Right atrium auricular region (tissue), 2 donors: Measurements from ENCODE around the gene PAM16. TPM values are rescaled to one million over a fixed set of nuclear protein-coding genes. Genes with fewer than 3 reads are reported as not detected.

Experiments used
- DNase-seq: peaks from one replicate; pipeline ENCODE4 v3.0.0-alpha.2; 2019; ENCODE audit warnings: low spot score
- H3K27ac ChIP-seq, 2 donors: fragments of 200-600 bp; sonication (generic); 1 replicate in 1 of 2; 2 replicates in 1 of 2; pipeline ENCODE4 v1.5.1; 2016 to 2019
- H3K27me3 ChIP-seq, 2 donors: fragments of 200-600 bp; sonication (generic); one replicate each; pipeline versions ENCODE4 v1.5.1 to v1.6.0; 2017 to 2019
- H3K36me3 ChIP-seq: fragments of 200-600 bp; sonication (generic); one replicate; pipeline ENCODE4 v1.5.1; 2016
- H3K4me1 ChIP-seq, 2 donors: fragments of 200-600 bp; sonication (generic); one replicate each; pipeline versions ENCODE4 v1.5.1 to v1.6.0; 2017 to 2019
- H3K4me3 ChIP-seq, 2 donors: fragments of 200-600 bp; sonication (generic); 1 replicate in 1 of 2; 2 replicates in 1 of 2; pipeline ENCODE4 v1.5.1; 2017 to 2019; ENCODE audit warnings: mild to moderate bottlenecking in 1 of 2, moderate library complexity in 1 of 2
- H3K9me3 ChIP-seq, 2 donors: fragments of 200-600 bp; sonication (generic); one replicate each; pipeline ENCODE4 v1.5.1; 2019
- CTCF ChIP-seq, 2 donors: fragments of 200-600 bp; sonication (generic); IDR thresholded peaks; one replicate each; pipeline ENCODE4 v1.5.1; 2019; ENCODE audit warnings: antibody characterized with exemption in 2 of 2
- total RNA-seq, 2 donors: library from RNA; depleted of rRNA; stranded (reverse); fragments of >200 nt; gene quantifications; one replicate each; pipeline ENCODE4 v1.1.0, GENCODE V29; 2016

Gene PAM16
- total RNA-seq, 2 donors from 2014 or later = 54.6 to 85.7 TPM

GRCh38 chr16:4301968-4302367, 49.2 kb downstream of the PAM16 start:
- H3K9me3 ChIP-seq = no peaks in the 10 kb centered on the region
- no peak for TF ChIP-seq CTCF (IDR thresholded peaks at IDR 0.05)
- peaks cover 0 to 29% of the 10 kb centered on the region in 2 donors for H3K4me1 ChIP-seq
- no peak for DNase-seq
- H3K4me3 ChIP-seq = no peak overlapping the region
- H3K36me3 ChIP-seq = no peaks in the 10 kb centered on the region
- no peaks in the 10 kb centered on the region for H3K27me3 ChIP-seq
- no peak overlapping the region for H3K27ac ChIP-seq

GRCh38 chr16:4301177-4301576, 49.9 kb downstream of the PAM16 start:
- no peak for DNase-seq
- peaks cover 0 to 21% of the 10 kb centered on the region in 2 donors for H3K4me1 ChIP-seq
- no peaks in the 10 kb centered on the region for H3K27me3 ChIP-seq
- no peak overlapping the region for H3K4me3 ChIP-seq
- no peaks in the 10 kb centered on the region for H3K9me3 ChIP-seq
- no peak overlapping the region for H3K27ac ChIP-seq
- H3K36me3 ChIP-seq = no peaks in the 10 kb centered on the region
- TF ChIP-seq CTCF (IDR thresholded peaks at IDR 0.05) = no peak

DNA sequence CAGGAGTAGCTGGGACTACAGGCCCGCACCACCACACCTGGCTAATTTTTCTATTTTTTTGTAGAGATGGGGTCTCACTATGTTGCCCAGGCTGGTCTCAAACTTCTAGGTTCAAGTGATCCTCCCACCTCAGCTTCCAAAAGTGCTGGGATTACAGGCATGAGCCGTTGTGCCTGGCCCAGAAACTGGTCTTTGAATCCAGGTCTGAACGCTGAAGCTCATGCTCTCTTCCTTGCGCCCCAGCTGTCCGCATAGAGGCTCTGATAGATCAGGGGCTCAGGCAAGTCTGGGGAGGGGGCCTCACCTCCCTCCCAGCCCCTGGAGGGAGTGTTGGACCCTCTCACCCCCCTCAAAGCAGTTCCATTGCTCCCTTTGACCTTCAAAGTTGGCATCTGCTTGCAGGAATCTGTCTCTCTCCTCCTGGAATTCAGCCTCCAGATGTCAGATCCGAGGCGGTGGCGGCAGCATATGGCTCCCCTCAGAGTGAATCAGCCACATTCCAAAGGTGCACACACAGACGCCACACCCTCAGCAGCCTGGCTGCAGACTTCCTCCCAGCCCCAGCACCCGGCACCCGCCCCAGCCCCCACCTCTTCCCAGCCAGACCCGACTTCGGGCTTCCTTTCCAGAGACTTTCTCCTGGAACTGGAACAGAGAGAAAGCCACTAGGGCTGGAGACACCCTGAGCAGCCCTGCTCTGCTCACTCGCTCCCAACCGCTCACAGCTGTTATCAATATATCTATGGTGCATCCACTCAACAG, 52.2 kb downstream of the PAM16 start:
- peaks cover 0 to 25% of the 10 kb centered on the region in 2 donors for H3K4me1 ChIP-seq
- peak; percentile 84 for DNase-seq
- no peaks in the 10 kb centered on the region for H3K9me3 ChIP-seq
- H3K36me3 ChIP-seq = no peaks in the 10 kb centered on the region
- no peak for TF ChIP-seq CTCF (IDR thresholded peaks at IDR 0.05)
- H3K27me3 ChIP-seq = no peaks in the 10 kb centered on the region
- H3K4me3 ChIP-seq = no peak overlapping the region
- H3K27ac ChIP-seq = peak overlapping the region; percentile 23 to 82

GRCh38 chr16:4297480-4297879, 53.6 kb downstream of the PAM16 start:
- DNase-seq = no peak
- Histone ChIP-seq H3K36me3 (no peaks in the 10 kb centered on the region), H3K27ac (no peak overlapping the region), H3K9me3 (no peaks in the 10 kb centered on the region), H3K4me1 (peaks cover 0 to 35% of the 10 kb centered on the region in 2 donors), H3K27me3 (no peaks in the 10 kb centered on the region), H3K4me3 (no peak overlapping the region)
- TF ChIP-seq CTCF (IDR thresholded peaks at IDR 0.05) = no peak

- no peak for TF ChIP-seq CTCF (IDR thresholded peaks at IDR 0.05)
- Histone ChIP-seq H3K4me1 (peaks cover 0 to 42% of the 10 kb centered on the region in 2 donors), H3K27me3 (no peaks in the 10 kb centered on the region), H3K4me3 (no peak overlapping the region), H3K9me3 (no peaks in the 10 kb centered on the region), H3K27ac (no peak overlapping the region), H3K36me3 (no peaks in the 10 kb centered on the region)
- DNase-seq = no peak
Measured at GRCh38 chr16:4295581-4295980, 55.5 kb downstream of the PAM16 start.
